H1 (cell line): ENCODE data around the gene TMEM203. TPM values are rescaled to one million over a fixed set of nuclear protein-coding genes. Genes with fewer than 3 reads are reported as not detected.

Experiments used
- CTCF ChIA-PET: fragments of 300-600 bp; sonication (Branson Sonifier 250); formaldehyde crosslinking; loops from one replicate; lab custom pipeline; 2021; ENCODE audit not compliant: partially characterized antibody; lab: Charles Lee
- POLR2A ChIA-PET: fragments of 300-600 bp; sonication (Branson Sonifier 250); formaldehyde crosslinking; loops from one replicate; lab custom pipeline; 2021; ENCODE audit warnings: inconsistent platforms; ENCODE audit not compliant: partially characterized antibody; lab: Charles Lee
- DNase-seq, 2 experiments: peaks; one replicate each; pipeline versions ENCODE4 v3.0.0 to v3.0.0-alpha.2; 2010 to 2022; ENCODE audit warnings: low spot score in 2 of 2, low read depth in 1 of 2, mixed read lengths in 1 of 2
- FAIRE-seq: peaks from 2 replicates; lab custom pipeline; 2011; peaks lifted over from hg19 to GRCh38; lab: Jason Lieb, UNC
- H2AFZ ChIP-seq: 2 replicates; pipeline ENCODE4 v1.8.1; 2012; ENCODE audit warnings: low read length, inconsistent platforms
- H2AK5ac ChIP-seq: 2 replicates; pipeline ENCODE4 v1.6.1; 2013; ENCODE audit warnings: low read depth, low read length
- H2BK120ac ChIP-seq: replicated peaks from 2 replicates; pipeline ENCODE3; 2013; ENCODE audit warnings: low read depth, low read length, inconsistent platforms
- H2BK12ac ChIP-seq: 2 replicates; pipeline ENCODE4 v1.6.1; 2013; ENCODE audit warnings: low read depth, low read length
- H2BK15ac ChIP-seq: 2 replicates; pipeline ENCODE4 v1.6.1; 2013; ENCODE audit warnings: low read length
- H2BK20ac ChIP-seq: 2 replicates; pipeline ENCODE4 v1.6.1; 2013; ENCODE audit warnings: low read length
- H2BK5ac ChIP-seq: 2 replicates; pipeline ENCODE4 v1.6.1; 2013; ENCODE audit warnings: low read depth, low read length
- H3K14ac ChIP-seq: 2 replicates; pipeline ENCODE4 v1.6.1; 2013; ENCODE audit warnings: inconsistent platforms; ENCODE audit not compliant: insufficient read length
- H3K18ac ChIP-seq: 2 replicates; pipeline ENCODE4 v1.6.1; 2013; ENCODE audit warnings: low read length; ENCODE audit errors: extremely low read depth
- H3K23ac ChIP-seq: 2 replicates; pipeline ENCODE4 v1.6.1; 2013; ENCODE audit warnings: inconsistent platforms; ENCODE audit not compliant: insufficient read length
- H3K23me2 ChIP-seq: 2 replicates; pipeline ENCODE4 v1.6.1; 2013; ENCODE audit warnings: low read depth, low read length
- H3K27ac ChIP-seq: 2 replicates; pipeline ENCODE4 v1.6.1; 2011; ENCODE audit warnings: low read depth, low read length, inconsistent platforms
- H3K27me3 ChIP-seq, 4 experiments: replicated peaks in 1 of 4; 1 replicate in 1 of 4; 2 replicates in 3 of 4; pipeline versions ENCODE4 v1.6.1 to v1.8.1; 2011 to 2013; ENCODE audit warnings: low read length in 3 of 4, mild to moderate bottlenecking in 3 of 4, inconsistent platforms in 2 of 4, mixed read lengths in 2 of 4, moderate library complexity in 1 of 4; ENCODE audit not compliant: control insufficient read depth in 3 of 4, insufficient read depth in 3 of 4; ENCODE audit errors: extremely low read depth in 1 of 4
- H3K36me3 ChIP-seq, 4 experiments: 2 replicates each; pipeline versions ENCODE4 v1.6.1 to v1.8.1; 2011 to 2013; ENCODE audit warnings: mild to moderate bottlenecking in 4 of 4, low read length in 3 of 4, moderate library complexity in 2 of 4, control low read depth in 1 of 4, inconsistent platforms in 1 of 4; ENCODE audit not compliant: insufficient read depth in 4 of 4, control insufficient read depth in 2 of 4
- H3K4ac ChIP-seq: replicated peaks from 2 replicates; pipeline ENCODE3; 2013; ENCODE audit warnings: low read length, low read depth, mixed read lengths, inconsistent platforms; ENCODE audit not compliant: insufficient read length
- H3K4me1 ChIP-seq, 4 experiments: replicated peaks in 1 of 4; 1 replicate in 1 of 4; 2 replicates in 3 of 4; pipeline versions ENCODE4 v1.6.1 to v1.8.1; 2011 to 2013; ENCODE audit warnings: low read length in 3 of 4, inconsistent platforms in 2 of 4, mixed read lengths in 1 of 4; ENCODE audit not compliant: insufficient read depth in 4 of 4, control insufficient read depth in 3 of 4
- H3K4me2 ChIP-seq, 2 experiments: 2 replicates each; pipeline versions ENCODE4 v1.6.1 to v1.8.1; 2011 to 2013; ENCODE audit warnings: low read depth in 2 of 2, low read length in 2 of 2, control low read depth in 1 of 2, inconsistent platforms in 1 of 2, mild to moderate bottlenecking in 1 of 2; ENCODE audit not compliant: insufficient read depth in 1 of 2
- H3K4me3 ChIP-seq, 4 experiments: fragments of 200-600, 300-600 bp in 1 of 4; sonication (generic), shearing (Covaris generic), sonication (Bioruptor Twin) in 1 of 4; 2 replicates each; pipeline versions ENCODE4 v1.5.1 to v1.8.1; 2011 to 2016; ENCODE audit warnings: low read length in 4 of 4, low read depth in 3 of 4, control low read depth in 2 of 4, inconsistent platforms in 2 of 4, mild to moderate bottlenecking in 2 of 4, mixed read lengths in 1 of 4, moderate library complexity in 1 of 4; ENCODE audit not compliant: insufficient read depth in 2 of 4; ENCODE audit errors: extremely low read depth in 1 of 4
- H3K56ac ChIP-seq: replicated peaks from 2 replicates; pipeline ENCODE3; 2013; ENCODE audit warnings: low read depth, mild to moderate bottlenecking, mixed read lengths, low read length, inconsistent platforms; ENCODE audit not compliant: insufficient read length
- H3K79me1 ChIP-seq: 2 replicates; pipeline ENCODE4 v1.6.1; 2013; ENCODE audit warnings: low read depth, low read length, control low read depth
- H3K79me2 ChIP-seq, 2 experiments: 2 replicates each; pipeline versions ENCODE4 v1.6.1 to v1.8.1; 2012 to 2013; ENCODE audit warnings: low read length in 2 of 2, mild to moderate bottlenecking in 2 of 2, inconsistent platforms in 1 of 2; ENCODE audit not compliant: insufficient read depth in 2 of 2, control insufficient read depth in 1 of 2
- H3K9ac ChIP-seq, 4 experiments: replicated peaks in 1 of 4; 1 replicate in 1 of 4; 2 replicates in 3 of 4; pipeline versions ENCODE4 v1.6.1 to v1.8.1; 2011 to 2013; ENCODE audit warnings: low read depth in 3 of 4, low read length in 3 of 4, control low read depth in 2 of 4, mild to moderate bottlenecking in 2 of 4, moderate library complexity in 2 of 4, inconsistent platforms in 1 of 4; ENCODE audit errors: extremely low read depth in 1 of 4
- H3K9me3 ChIP-seq, 2 experiments: 2 replicates each; pipeline versions ENCODE4 v1.6.1 to v1.8.1; 2012 to 2013; ENCODE audit warnings: mild to moderate bottlenecking in 2 of 2, moderate library complexity in 2 of 2, control low read depth in 1 of 2, inconsistent platforms in 1 of 2, low read depth in 1 of 2, low read length in 1 of 2, mixed read lengths in 1 of 2; ENCODE audit not compliant: insufficient read depth in 2 of 2
- H4K20me1 ChIP-seq, 2 experiments: replicated peaks in 1 of 2; 2 replicates each; pipeline versions ENCODE3 to v1.8.1; 2011 to 2013; ENCODE audit warnings: inconsistent platforms in 2 of 2, low read length in 2 of 2, mild to moderate bottlenecking in 1 of 2; ENCODE audit not compliant: insufficient read depth in 2 of 2, control insufficient read depth in 1 of 2
- H4K5ac ChIP-seq: 2 replicates; pipeline ENCODE4 v1.6.1; 2013; ENCODE audit warnings: low read length, low read depth, mixed read lengths, inconsistent platforms; ENCODE audit not compliant: insufficient read length
- H4K8ac ChIP-seq: 2 replicates; pipeline ENCODE4 v1.8.0; 2013; ENCODE audit warnings: mild to moderate bottlenecking, moderate library complexity, low read length, inconsistent platforms; ENCODE audit not compliant: insufficient read depth; ENCODE audit errors: extremely low read depth
- H4K91ac ChIP-seq: replicated peaks from 2 replicates; pipeline ENCODE3; 2013; ENCODE audit warnings: low read length, mixed read lengths, inconsistent platforms; ENCODE audit not compliant: insufficient read length
- BRCA1 ChIP-seq: IDR thresholded peaks from 2 replicates; pipeline ENCODE4 v1.6.1; 2012; ENCODE audit warnings: low read depth, low read length, improper control_type of control experiment
- CHD1 ChIP-seq: IDR thresholded peaks from 2 replicates; pipeline ENCODE4 v1.6.1; 2012; ENCODE audit warnings: low read depth, low read length, improper control_type of control experiment
- GABPA ChIP-seq: IDR thresholded peaks from 2 replicates; pipeline ENCODE4 v1.6.1; 2011; ENCODE audit warnings: mild to moderate bottlenecking, low read length, moderate library complexity, borderline replicate concordance; ENCODE audit not compliant: insufficient read depth
- HDAC2 ChIP-seq, 2 experiments: fragments of 300-600 bp in 1 of 2; sonication (generic) in 1 of 2; IDR thresholded peaks; 2 replicates each; pipeline ENCODE4 v1.6.1; 2011 to 2012; ENCODE audit warnings: low read depth in 2 of 2, low read length in 2 of 2, mild to moderate bottlenecking in 2 of 2, moderate library complexity in 2 of 2, borderline replicate concordance in 1 of 2, inconsistent platforms in 1 of 2
- PHF8 ChIP-seq: fragments of 200-600 bp; sonication (generic); conservative IDR thresholded peaks from 2 replicates; pipeline ENCODE4 v1.7.1; 2012; ENCODE audit warnings: low read depth, mild to moderate bottlenecking, inconsistent platforms, low read length, moderate library complexity
- TBP ChIP-seq: IDR thresholded peaks from 2 replicates; pipeline ENCODE4 v1.6.1; 2011; ENCODE audit warnings: low read depth, low read length, improper control_type of control experiment
- TEAD4 ChIP-seq: IDR thresholded peaks from 2 replicates; pipeline ENCODE4 v1.6.1; 2012; ENCODE audit warnings: low read depth, low read length, inconsistent platforms, mixed read lengths
- YY1 ChIP-seq: IDR thresholded peaks from 2 replicates; pipeline ENCODE4 v1.6.1; 2011; ENCODE audit warnings: low read depth, mild to moderate bottlenecking, low read length
- ZNF274 ChIP-seq: IDR thresholded peaks from 2 replicates; pipeline ENCODE4 v1.7.0; 2012; ENCODE audit warnings: low read length, borderline replicate concordance; ENCODE audit errors: extremely low read depth
- WGBS, 2 experiments: shearing (Covaris generic) in 1 of 2; methylation state at CpG; one replicate each; pipeline versions ENCODE4 v1.1.6 to v1.1.7; 2013 to 2015; ENCODE audit warnings: low lambda C conversion rate in 2 of 2, mixed read lengths in 2 of 2, inconsistent platforms in 1 of 2, low coverage in 1 of 2, missing lambda C conversion rate in 1 of 2; ENCODE audit not compliant: insufficient replicate concordance in 2 of 2, insufficient coverage in 1 of 2, insufficient read length in 1 of 2; ENCODE audit errors: extremely low coverage in 1 of 2, missing lambda C conversion rate in 1 of 2; 5-methylcytosine and 5-hydroxymethylcytosine counted together
- polyA plus RNA-seq, 7 experiments: library from polyadenylated mRNA; depleted of rRNA in 3 of 7; stranded (reverse) in 5 of 7; unstranded in 2 of 7; fragments of >200 nt in 5 of 7; fragments of 200-250 nt in 2 of 7; gene quantifications; 1 replicate in 5 of 7; 2 replicates in 1 of 7; 4 replicates in 1 of 7; pipeline versions ENCODE4 v1.2.1 to v1.2.3, GENCODE V29; 2011 to 2013; ENCODE audit warnings: missing spikeins in 2 of 7, mixed read lengths in 2 of 7
- total RNA-seq: library from RNA; stranded (reverse); fragmentation: NEBNext Ultra II Directional; extraction: Animal tissue kit (Norgen Biotek cat#: 25700); gene quantifications from 2 replicates; pipeline ENCODE4 v1.2.1, GENCODE V29; 2021
- TF ChIP-seq, protein P1 (sequence below): IDR thresholded peaks from 2 replicates; pipeline ENCODE4 v1.6.1; 2012; ENCODE audit warnings: low read length, inconsistent platforms

Gene TMEM203
- total and polyA plus RNA-seq, 2 of the 8 experiments (the other 6 are each of a cell fraction or from before 2014, with no cell fraction given), result 44.1 to 57.1 TPM

DNA sequence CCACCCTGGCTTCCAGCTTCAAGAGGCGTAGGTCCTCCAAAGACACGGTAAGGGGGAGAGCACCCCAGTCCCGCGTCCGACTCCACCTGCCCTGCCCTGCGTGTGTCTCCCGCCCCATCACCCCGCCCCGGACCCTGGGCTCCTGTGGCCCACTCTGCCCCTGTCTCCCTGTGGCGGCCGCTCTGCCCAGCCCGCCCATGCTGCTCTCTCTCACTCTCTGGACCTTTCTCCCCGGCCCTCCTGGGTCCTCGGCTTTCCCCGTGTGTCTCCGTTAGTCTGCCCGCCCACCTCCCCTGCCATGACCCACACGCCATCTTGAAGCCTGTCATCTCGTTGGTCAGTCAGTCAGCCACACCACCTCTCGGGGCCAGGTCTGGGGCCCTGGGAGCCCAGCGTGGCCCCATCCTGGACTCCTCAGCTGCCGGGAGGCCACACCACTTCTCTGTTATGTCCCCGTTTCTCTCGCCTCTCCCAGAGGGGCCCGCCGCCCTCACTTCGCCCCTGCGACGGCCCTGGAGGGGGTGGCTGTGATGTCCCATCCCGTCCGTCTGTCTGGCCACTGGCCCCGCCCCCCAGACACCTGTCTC lies 40.1 kb downstream of the TMEM203 start:
- Histone ChIP-seq H3K4me1 (peaks cover 0 to 19% (median 16%) of the 10 kb centered on the region in 4 experiments; a peak in 6 of 7 replicates), H2AK5ac (no peak overlapping the region), H3K27ac (no peak overlapping the region), H2BK120ac (no peak overlapping the region), H4K5ac (no peak overlapping the region), H3K27me3 (peaks cover 66 to 98% (median 87%) of the 10 kb centered on the region in 4 experiments), H3K14ac (no peak overlapping the region), H3K4ac (no peak overlapping the region), H2BK20ac (no peak overlapping the region), H2BK5ac (no peak overlapping the region), H3K36me3 (no peaks in the 10 kb centered on the region; a peak in 1 of 8 replicates), H4K20me1 (peaks cover 0 to 14% of the 10 kb centered on the region in 2 experiments), H3K79me2 (no peaks in the 10 kb centered on the region), H2AFZ (no peak overlapping the region), H3K23ac (no peak overlapping the region), H3K18ac (no peak overlapping the region), H3K79me1 (no peaks in the 10 kb centered on the region; the same call in 1 of the 2 replicates), H4K8ac (no peak overlapping the region), H3K9ac (no peak overlapping the region), H3K4me2 (no peak overlapping the region), H2BK15ac (no peak overlapping the region), H3K4me3 (no peak overlapping the region), H3K56ac (no peak overlapping the region), H2BK12ac (no peak overlapping the region), H3K9me3 (no peaks in the 10 kb centered on the region), H4K91ac (no peak overlapping the region), H3K23me2 (peaks cover 20% of the 10 kb centered on the region; the same call in 1 of the 2 replicates)
- ChIA-PET CTCF (interaction anchor here (1.0 kb wide), 1 partner anchor 61 kb away, joined by 3 read pairs; no protein-coding TSS in a partner anchor), POLR2A (interaction anchor here (0.7 to 1.4 kb wide), 2 partner anchors 33 to 76 kb away, joined by 3 to 4 read pairs; partner anchors contain the start of gene TUBB4B)
- FAIRE-seq, result no peak
- TF ChIP-seq GABPA (no peak), BRCA1 (no peak), PHF8 (no peak), TBP (no peak), YY1 (no peak), HDAC2 (IDR thresholded peaks at IDR 0.05; ENCODE audit: borderline replicate concordance in 1 of 2, low read depth in 2 of 2, low read length in 2 of 2) (no peak), CHD1 (no peak), TEAD4 (no peak), ZNF274 (no peak)
- TF ChIP-seq, protein P1, sequence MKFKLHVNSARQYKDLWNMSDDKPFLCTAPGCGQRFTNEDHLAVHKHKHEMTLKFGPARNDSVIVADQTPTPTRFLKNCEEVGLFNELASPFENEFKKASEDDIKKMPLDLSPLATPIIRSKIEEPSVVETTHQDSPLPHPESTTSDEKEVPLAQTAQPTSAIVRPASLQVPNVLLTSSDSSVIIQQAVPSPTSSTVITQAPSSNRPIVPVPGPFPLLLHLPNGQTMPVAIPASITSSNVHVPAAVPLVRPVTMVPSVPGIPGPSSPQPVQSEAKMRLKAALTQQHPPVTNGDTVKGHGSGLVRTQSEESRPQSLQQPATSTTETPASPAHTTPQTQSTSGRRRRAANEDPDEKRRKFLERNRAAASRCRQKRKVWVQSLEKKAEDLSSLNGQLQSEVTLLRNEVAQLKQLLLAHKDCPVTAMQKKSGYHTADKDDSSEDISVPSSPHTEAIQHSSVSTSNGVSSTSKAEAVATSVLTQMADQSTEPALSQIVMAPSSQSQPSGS, result no peak
- WGBS, 2 experiments, result 90% methylated on average over 25 of the region's 32 CpGs; no CpG with 5 or more reads in 1 of the 2 experiments
- DNase-seq, result no peak
